GM19099 (cell line): ENCODE results near the gene CREB1.

ENCODE experiments used
- POLR2A ChIP-seq: IDR thresholded peaks from 3 replicates; pipeline ENCODE4 v1.6.1; 2011; ENCODE audit warnings: low read depth; ENCODE audit not compliant: insufficient read length; ENCODE audit errors: extremely low read depth

The CREB1 gene

DNA sequence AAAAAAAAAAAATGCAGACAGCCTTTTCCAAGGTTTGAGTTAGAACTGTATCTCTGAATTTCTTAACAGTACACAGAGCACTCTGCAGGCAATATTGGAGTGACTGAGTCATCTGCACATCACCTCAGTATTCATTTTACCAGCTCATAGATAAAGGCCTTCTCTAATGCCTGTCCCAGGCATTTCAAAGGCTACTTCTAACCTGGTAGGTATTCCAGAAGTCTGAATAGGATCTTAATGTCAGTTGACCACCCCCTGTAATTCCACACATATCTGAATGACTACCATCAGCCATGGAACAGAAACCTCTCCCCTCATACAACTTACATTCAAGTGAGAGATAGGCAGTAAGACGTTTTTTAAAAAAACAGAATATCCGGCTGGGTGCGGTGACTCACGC lies 86.4 kb downstream of the CREB1 start:
- TF ChIP-seq POLR2A, result no peak

DNA sequence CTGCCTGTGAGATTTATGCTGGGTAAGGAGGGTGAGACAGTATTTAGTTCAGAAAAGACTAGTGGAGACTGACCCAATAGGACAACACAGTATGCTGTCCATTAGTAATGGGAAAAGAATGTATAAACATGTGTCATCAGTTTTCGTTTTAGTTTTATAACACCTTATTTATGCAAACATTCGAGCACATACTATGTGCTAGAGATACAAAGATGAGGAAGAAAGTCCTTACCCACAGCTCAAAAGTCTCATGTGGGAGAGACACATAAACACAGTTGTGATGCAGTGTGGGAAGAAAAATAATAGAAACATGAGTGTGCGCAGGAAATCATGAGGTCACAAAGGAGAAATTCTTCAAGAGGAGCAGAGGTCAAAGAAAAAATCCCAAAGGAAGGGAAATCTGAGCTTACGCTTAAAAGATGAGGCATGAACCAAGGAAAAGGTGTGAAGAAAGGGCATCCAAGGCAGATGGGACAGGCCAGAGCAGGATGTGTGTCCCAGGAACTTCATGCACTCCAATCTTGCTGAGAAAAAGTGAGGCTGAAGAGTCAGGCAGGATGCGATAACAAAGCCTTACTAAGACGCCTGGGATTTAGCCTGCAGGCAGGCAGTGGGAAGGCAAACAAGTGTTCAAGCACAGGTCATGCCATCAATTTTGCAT lies 87.4 kb downstream of the CREB1 start:
- no peak for TF ChIP-seq POLR2A

GRCh38 chr2:207619764-207620203 lies 90.0 kb downstream of the CREB1 start:
- TF ChIP-seq POLR2A, result no peak

DNA sequence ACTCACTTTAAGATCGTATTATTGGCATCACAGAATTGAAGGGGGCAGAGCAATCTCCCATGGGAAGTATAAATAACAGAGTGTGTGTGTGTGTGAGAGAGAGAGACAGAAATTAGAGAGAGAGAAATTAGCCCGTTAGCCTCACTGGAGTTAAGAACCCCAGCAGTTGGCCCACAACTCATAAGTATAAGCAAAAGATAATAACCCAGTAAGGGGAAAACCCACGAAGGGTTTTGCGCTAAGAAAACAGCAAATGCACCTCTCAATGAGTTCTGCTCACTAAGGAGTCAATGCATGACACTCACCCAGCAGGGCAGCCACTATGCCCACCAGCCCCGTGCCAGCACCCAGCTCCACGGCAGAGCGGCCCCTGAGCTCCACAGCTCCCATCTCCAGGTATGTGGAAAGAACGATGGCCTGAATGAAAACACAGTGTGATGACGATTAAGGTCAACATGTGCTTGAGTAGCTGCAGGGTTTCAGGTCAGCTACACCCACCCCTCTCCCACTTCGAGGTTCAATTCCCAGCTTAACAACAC lies 91.8 kb downstream of the CREB1 start:
- TF ChIP-seq POLR2A, result no peak

DNA sequence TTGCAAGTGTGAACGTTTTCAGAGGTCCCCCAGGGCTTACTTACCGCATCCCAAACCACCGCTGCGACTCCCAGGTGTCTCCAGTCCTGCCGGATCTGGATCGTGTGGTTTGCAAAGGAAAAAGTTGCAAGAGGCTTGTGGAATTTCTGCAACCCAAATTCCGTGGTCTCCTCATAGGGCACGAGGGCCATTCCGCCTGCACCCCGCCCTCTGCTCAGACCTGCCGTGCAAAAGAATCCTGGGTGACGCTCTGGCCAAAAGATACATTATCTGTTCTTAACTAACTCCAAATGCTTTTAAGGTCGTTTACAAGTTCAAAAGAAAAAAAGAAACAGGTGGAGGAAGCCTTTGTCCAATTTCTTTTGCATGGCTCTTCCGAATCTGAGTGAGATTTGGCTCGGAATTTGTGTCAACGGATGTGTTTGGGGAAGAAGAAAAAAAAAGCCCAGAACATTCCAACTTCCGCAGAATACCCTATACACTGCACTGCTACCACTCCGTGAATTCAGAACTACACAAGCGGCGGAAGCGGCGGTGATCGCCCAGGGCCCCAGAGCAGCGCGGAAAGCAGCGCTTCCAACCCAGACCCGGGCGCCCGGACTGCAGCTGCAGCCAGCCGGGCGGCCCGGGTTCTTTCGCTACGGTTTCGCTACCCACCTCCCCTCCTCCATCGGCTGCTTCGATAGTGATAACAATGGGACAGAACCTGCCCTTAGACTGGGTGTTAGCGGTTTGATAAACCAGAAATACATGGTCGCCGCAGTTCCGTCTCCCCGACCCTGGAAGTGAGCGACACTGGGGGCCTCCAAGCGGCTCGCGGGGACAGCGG lies 94.6 kb downstream of the CREB1 start:
- peak; percentile 61 for TF ChIP-seq POLR2A

- peak; percentile 67 for TF ChIP-seq POLR2A
These were observed 95.5 kb downstream of the CREB1 start, which contains the start of gene METTL21A for GRCh38 chr2:207625014-207625907. Gene METTL21A (minus strand): TSS chr2:207625394. CDS start chr2:207624375, 1,019 bp downstream.

GRCh38 chr2:207629553-207629952 lies 99.8 kb downstream of the CREB1 start:
- no peak for TF ChIP-seq POLR2A

DNA sequence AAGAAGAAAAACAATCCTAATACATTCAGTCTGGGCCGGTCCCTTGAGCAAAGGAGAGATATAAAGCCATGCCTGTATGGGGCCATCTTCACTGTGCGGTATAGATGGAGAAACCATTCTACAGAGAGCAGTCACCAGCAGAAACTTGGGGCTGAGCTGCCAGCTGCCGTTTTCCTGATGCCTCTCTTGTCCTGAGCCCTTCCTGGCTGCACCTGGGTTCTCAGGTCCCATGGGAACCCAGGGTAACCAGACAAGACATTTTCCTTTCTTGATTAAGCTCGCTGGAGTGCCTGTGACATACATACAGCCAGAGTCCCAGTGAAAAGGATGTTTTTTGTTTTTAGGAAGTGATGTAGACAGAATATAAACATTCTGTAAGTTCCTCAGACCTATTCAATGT lies 100.7 kb downstream of the CREB1 start:
- no peak for TF ChIP-seq POLR2A

GRCh38 chr2:207632575-207633493 lies 103.1 kb downstream of the CREB1 start:
- TF ChIP-seq POLR2A, result no peak

- TF ChIP-seq POLR2A, result no peak
These were observed 103.9 kb downstream of the CREB1 start for GRCh38 chr2:207633686-207634085.

DNA sequence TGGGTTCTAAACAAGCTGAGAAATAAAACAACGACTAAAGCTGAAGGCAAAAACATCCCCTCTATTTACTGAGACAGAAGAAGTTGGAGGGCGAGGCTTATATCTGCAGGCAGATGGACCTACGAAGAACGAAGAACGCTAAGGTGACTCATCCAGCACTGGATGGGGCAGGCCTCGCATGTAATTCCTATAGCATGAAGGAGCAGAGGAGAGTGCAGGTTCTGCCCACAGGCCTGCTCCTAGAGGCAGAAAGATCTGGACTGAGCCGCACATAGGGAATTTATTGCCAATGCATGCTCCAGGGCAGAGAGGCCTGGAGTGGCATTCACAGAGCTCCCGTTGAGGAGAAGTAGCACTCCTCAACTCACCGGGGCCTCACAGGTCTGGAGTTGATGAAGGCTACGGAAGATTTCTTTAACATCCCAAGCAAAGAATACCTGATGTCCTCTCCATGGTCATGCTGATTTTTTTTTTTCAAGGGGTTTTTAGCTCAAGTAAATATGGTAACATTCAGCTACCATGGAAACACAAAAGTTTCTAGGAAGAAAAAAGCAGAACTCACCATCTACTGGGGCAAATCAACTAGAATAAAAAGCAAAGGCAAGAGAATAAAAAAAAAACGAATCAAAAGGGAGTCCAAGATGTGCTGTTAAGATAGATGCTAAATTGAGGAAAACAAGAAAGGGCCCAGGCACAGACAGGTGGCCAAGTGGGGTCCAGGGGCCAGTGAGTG lies 105.9 kb downstream of the CREB1 start:
- no peak for TF ChIP-seq POLR2A

DNA sequence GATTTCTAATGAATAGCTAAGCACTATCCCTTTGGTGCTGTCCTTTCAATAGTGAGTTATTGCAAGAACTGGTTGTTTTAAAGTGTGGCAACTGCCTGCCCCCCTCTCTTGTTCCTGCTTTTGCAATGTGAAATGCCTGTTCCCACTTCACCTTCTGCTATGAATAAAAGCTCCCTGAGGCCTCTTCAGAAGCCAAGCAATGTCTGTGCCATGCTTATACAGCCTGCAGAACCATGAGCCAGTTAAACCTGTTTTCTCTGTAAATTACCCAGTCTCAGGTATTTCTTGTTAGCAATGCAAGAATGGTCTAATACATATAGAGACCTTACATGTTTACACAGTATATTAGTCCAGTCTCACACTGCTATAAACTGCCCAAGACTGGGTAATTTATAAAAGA lies 110.4 kb downstream of the CREB1 start:
- no peak for TF ChIP-seq POLR2A

GRCh38 chr2:207640661-207641060 lies 110.9 kb downstream of the CREB1 start:
- TF ChIP-seq POLR2A, result no peak
